GM18517 (cell line): ENCODE results near the gene RFWD3.

Experiments used
- ATAC-seq: cut with Tn5 transposase; IDR thresholded peaks from one replicate; pipeline ENCODE4 v1.9.1; 2021; ENCODE audit warnings: mild to moderate bottlenecking, moderate library complexity; ENCODE audit not compliant: unreplicated experiment

The RFWD3 gene

GRCh38 chr16:74583926-74584666, 82.6 kb downstream of the RFWD3 start:
- no peak for ATAC-seq

- no peak for ATAC-seq
Measured at GRCh38 chr16:74582970-74583369, 83.7 kb downstream of the RFWD3 start.

- no peak for ATAC-seq
Measured at GRCh38 chr16:74580833-74581232, 85.8 kb downstream of the RFWD3 start.

- no peak for ATAC-seq
Measured at GRCh38 chr16:74578838-74579237, 87.8 kb downstream of the RFWD3 start.

GRCh38 chr16:74578433-74578832, 88.2 kb downstream of the RFWD3 start:
- no peak for ATAC-seq

GRCh38 chr16:74577882-74578366, 88.8 kb downstream of the RFWD3 start:
- no peak for ATAC-seq

GRCh38 chr16:74575807-74576643, 90.7 kb downstream of the RFWD3 start:
- no peak for ATAC-seq

GRCh38 chr16:74575175-74575806, 91.4 kb downstream of the RFWD3 start:
- ATAC-seq: no peak

- no peak for ATAC-seq
Measured at GRCh38 chr16:74574146-74574545, 92.5 kb downstream of the RFWD3 start.

- ATAC-seq: no peak
Measured at GRCh38 chr16:74573622-74574021, 93.1 kb downstream of the RFWD3 start.
